Left hindlimb (tissue), 1 donor: ENCODE results near the gene AACS.
"Not testable (repeated sequence)": the region's sequence is repeated elsewhere in the genome, so short reads cannot be mapped to it uniquely, and the experiment has no call there.

Experiments
- DNase-seq: peaks from one replicate; pipeline ENCODE4 v3.0.0-alpha.2; 2018

AACS gene

GRCh38 chr12:125092872-125093680, 27.8 kb downstream of the AACS start:
- no peak for DNase-seq

- DNase-seq, result no peak
Observed at GRCh38 chr12:125093681-125094330, 28.6 kb downstream of the AACS start.

- DNase-seq, result no peak
Observed at GRCh38 chr12:125096894-125097293, 31.7 kb downstream of the AACS start.

GRCh38 chr12:125097427-125097826, 32.2 kb downstream of the AACS start:
- no peak for DNase-seq

GRCh38 chr12:125098676-125099408, 33.6 kb downstream of the AACS start:
- DNase-seq, result no peak

GRCh38 chr12:125099409-125099782, 34.2 kb downstream of the AACS start:
- DNase-seq, result no peak

GRCh38 chr12:125100551-125101434, 35.6 kb downstream of the AACS start:
- DNase-seq, result no peak

- no peak for DNase-seq
Observed at GRCh38 chr12:125104982-125105381, 39.7 kb downstream of the AACS start.

- no peak for DNase-seq
Observed at GRCh38 chr12:125105600-125105999, 40.4 kb downstream of the AACS start.

GRCh38 chr12:125110641-125111360, 45.6 kb downstream of the AACS start:
- DNase-seq, result no peak

- DNase-seq, result no peak
Observed at GRCh38 chr12:125111403-125111802, 46.2 kb downstream of the AACS start.

- not testable (repeated sequence) for DNase-seq
Observed at GRCh38 chr12:125112614-125113013, 47.4 kb downstream of the AACS start.

- no peak for DNase-seq
Observed at GRCh38 chr12:125113263-125113662, 48.0 kb downstream of the AACS start.

- no peak for DNase-seq
Observed at GRCh38 chr12:125113789-125114188, 48.6 kb downstream of the AACS start.

- no peak for DNase-seq
Observed at GRCh38 chr12:125114365-125115141, 49.3 kb downstream of the AACS start.

GRCh38 chr12:125120566-125120965, 55.3 kb downstream of the AACS start:
- no peak for DNase-seq

GRCh38 chr12:125121106-125121505, 55.9 kb downstream of the AACS start:
- DNase-seq, result no peak

- no peak for DNase-seq
Observed at GRCh38 chr12:125122668-125123067, 57.4 kb downstream of the AACS start.

- DNase-seq, result no peak
Observed at GRCh38 chr12:125124320-125124966, 59.2 kb downstream of the AACS start.

GRCh38 chr12:125125271-125125670, 60.0 kb downstream of the AACS start:
- no peak for DNase-seq
